Tibial nerve (tissue), 3 donors: ENCODE data around the gene IRF8.

Source experiments
- POLR2A ChIP-seq, 2 donors: fragments of 450-650 bp; IDR thresholded peaks; one replicate each; pipeline ENCODE4 v1.6.1; 2017; ENCODE audit warnings: antibody characterized with exemption in 2 of 2, mild to moderate bottlenecking in 2 of 2, moderate library complexity in 2 of 2
- TF ChIP-seq, protein P1 (sequence below), 5 experiments: fragments of 200-600 bp in 3 of 5; fragments of 450-650 bp in 2 of 5; sonication (generic) in 3 of 5; IDR thresholded peaks; one replicate each; pipeline ENCODE4 v1.5.1; 2016 to 2019; ENCODE audit warnings: antibody characterized with exemption in 5 of 5, mild to moderate bottlenecking in 3 of 5, moderate library complexity in 2 of 5

DNA sequence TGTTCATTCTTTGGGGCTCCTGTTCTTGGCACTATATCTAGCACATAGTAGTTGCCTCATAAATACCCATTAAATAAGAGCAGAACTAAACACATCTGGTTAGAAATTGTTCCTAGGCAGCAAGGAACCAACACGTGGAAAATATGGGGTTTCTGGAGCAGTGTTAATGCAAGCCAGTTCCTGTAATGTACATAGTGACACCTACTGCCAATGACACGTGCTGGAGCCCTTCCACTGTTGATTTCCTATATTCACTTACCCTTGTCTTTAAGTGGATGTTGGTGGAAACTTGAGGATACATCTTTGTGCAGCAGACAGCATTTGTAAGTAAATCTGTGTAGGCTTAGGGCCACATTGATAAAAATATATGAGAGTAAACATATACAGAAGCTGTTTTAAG, 1.6 kb upstream of the IRF8 start:
- no peak for TF ChIP-seq POLR2A (IDR thresholded peaks at IDR 0.05)
- TF ChIP-seq, protein P1, sequence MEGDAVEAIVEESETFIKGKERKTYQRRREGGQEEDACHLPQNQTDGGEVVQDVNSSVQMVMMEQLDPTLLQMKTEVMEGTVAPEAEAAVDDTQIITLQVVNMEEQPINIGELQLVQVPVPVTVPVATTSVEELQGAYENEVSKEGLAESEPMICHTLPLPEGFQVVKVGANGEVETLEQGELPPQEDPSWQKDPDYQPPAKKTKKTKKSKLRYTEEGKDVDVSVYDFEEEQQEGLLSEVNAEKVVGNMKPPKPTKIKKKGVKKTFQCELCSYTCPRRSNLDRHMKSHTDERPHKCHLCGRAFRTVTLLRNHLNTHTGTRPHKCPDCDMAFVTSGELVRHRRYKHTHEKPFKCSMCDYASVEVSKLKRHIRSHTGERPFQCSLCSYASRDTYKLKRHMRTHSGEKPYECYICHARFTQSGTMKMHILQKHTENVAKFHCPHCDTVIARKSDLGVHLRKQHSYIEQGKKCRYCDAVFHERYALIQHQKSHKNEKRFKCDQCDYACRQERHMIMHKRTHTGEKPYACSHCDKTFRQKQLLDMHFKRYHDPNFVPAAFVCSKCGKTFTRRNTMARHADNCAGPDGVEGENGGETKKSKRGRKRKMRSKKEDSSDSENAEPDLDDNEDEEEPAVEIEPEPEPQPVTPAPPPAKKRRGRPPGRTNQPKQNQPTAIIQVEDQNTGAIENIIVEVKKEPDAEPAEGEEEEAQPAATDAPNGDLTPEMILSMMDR (IDR thresholded peaks at IDR 0.05): no peak
